Type B pancreatic cell (in vitro differentiated cells): ENCODE results near the gene ATG4B. TPM values are rescaled to one million over a fixed set of nuclear protein-coding genes. Genes with fewer than 3 reads are reported as not detected.

ENCODE experiments used
- DNase-seq: peaks from one replicate; pipeline ENCODE4 v3.0.0; 2021; ENCODE audit warnings: mixed read lengths; ENCODE audit not compliant: unreplicated experiment; ENCODE audit errors: extremely low spot score
- H3K27ac Mint-ChIP-seq: 2 replicates; pipeline ENCODE4 v1.8.0; 2021; ENCODE audit warnings: mild to moderate bottlenecking, mixed read lengths
- H3K27me3 Mint-ChIP-seq: 2 replicates; pipeline ENCODE4 v1.8.0; 2021; ENCODE audit warnings: mixed read lengths
- H3K36me3 Mint-ChIP-seq: 2 replicates; pipeline ENCODE4 v1.8.0; 2021; ENCODE audit warnings: mixed read lengths
- H3K4me1 Mint-ChIP-seq: one replicate; pipeline ENCODE4 v1.8.0; 2021; ENCODE audit warnings: mixed read lengths; ENCODE audit not compliant: unreplicated experiment
- H3K4me3 Mint-ChIP-seq: 2 replicates; pipeline ENCODE4 v1.8.0; 2021; ENCODE audit warnings: mild to moderate bottlenecking, mixed read lengths
- H3K9me3 Mint-ChIP-seq: 2 replicates; pipeline ENCODE4 v1.8.0; 2021; ENCODE audit warnings: mixed read lengths
- CTCF ChIP-seq: fragments of 200-600 bp; sonication (generic); conservative IDR thresholded peaks from 2 replicates; pipeline ENCODE4 v1.5.0; 2021; ENCODE audit warnings: antibody characterized with exemption, mild to moderate bottlenecking
- total RNA-seq: library from RNA; stranded (reverse); gene quantifications from 2 replicates; pipeline ENCODE4 v1.2.1, GENCODE V29; 2021; ENCODE audit warnings: low replicate concordance

The ATG4B gene
- total RNA-seq, 1 donor from 2014 or later = 112 TPM

- no peaks in the 10 kb centered on the region for H3K9me3 Mint-ChIP-seq
- H3K27ac Mint-ChIP-seq = no peak overlapping the region
- H3K27me3 Mint-ChIP-seq = no peaks in the 10 kb centered on the region
- peaks cover 26% of the 10 kb centered on the region for H3K36me3 Mint-ChIP-seq
- no peak overlapping the region for H3K4me3 Mint-ChIP-seq
- DNase-seq = no peak
- TF ChIP-seq CTCF = no peak
- H3K4me1 Mint-ChIP-seq = peaks cover 14% of the 10 kb centered on the region
These were observed 18.7 kb upstream of the ATG4B start for GRCh38 chr2:241618829-241619228.

GRCh38 chr2:241619597-241620418 is 17.7 kb upstream of the ATG4B start:
- Mint-ChIP-seq H3K4me3 (no peak overlapping the region), H3K4me1 (peaks cover 13% of the 10 kb centered on the region), H3K36me3 (peaks cover 26% of the 10 kb centered on the region), H3K27me3 (no peaks in the 10 kb centered on the region), H3K9me3 (no peaks in the 10 kb centered on the region), H3K27ac (no peak overlapping the region)
- no peak for DNase-seq
- no peak for TF ChIP-seq CTCF

- no peaks in the 10 kb centered on the region for H3K9me3 Mint-ChIP-seq
- H3K27me3 Mint-ChIP-seq = no peaks in the 10 kb centered on the region
- DNase-seq = no peak
- H3K36me3 Mint-ChIP-seq = peaks cover 26% of the 10 kb centered on the region
- H3K27ac Mint-ChIP-seq = no peak overlapping the region
- H3K4me1 Mint-ChIP-seq = peaks cover 9% of the 10 kb centered on the region
- H3K4me3 Mint-ChIP-seq = no peak overlapping the region
- no peak for TF ChIP-seq CTCF
These were observed 17.1 kb upstream of the ATG4B start for GRCh38 chr2:241620419-241620769.

- Mint-ChIP-seq H3K4me1 (peaks cover 7% of the 10 kb centered on the region), H3K36me3 (peaks cover 16% of the 10 kb centered on the region), H3K9me3 (no peaks in the 10 kb centered on the region), H3K27me3 (no peaks in the 10 kb centered on the region), H3K4me3 (no peak overlapping the region), H3K27ac (no peak overlapping the region)
- TF ChIP-seq CTCF = no peak
- DNase-seq = no peak
These were observed 9.8 kb upstream of the ATG4B start for GRCh38 chr2:241627675-241628074.

GRCh38 chr2:241629762-241630435 is 7.6 kb upstream of the ATG4B start:
- H3K27ac Mint-ChIP-seq = no peak overlapping the region
- TF ChIP-seq CTCF = no peak
- peaks cover 3% of the 10 kb centered on the region for H3K4me1 Mint-ChIP-seq
- no peaks in the 10 kb centered on the region for H3K27me3 Mint-ChIP-seq
- peaks cover 10% of the 10 kb centered on the region for H3K36me3 Mint-ChIP-seq
- no peak overlapping the region for H3K4me3 Mint-ChIP-seq
- DNase-seq = no peak
- no peaks in the 10 kb centered on the region for H3K9me3 Mint-ChIP-seq
